Measurements from ENCODE around the gene NUDT21.

DNA sequence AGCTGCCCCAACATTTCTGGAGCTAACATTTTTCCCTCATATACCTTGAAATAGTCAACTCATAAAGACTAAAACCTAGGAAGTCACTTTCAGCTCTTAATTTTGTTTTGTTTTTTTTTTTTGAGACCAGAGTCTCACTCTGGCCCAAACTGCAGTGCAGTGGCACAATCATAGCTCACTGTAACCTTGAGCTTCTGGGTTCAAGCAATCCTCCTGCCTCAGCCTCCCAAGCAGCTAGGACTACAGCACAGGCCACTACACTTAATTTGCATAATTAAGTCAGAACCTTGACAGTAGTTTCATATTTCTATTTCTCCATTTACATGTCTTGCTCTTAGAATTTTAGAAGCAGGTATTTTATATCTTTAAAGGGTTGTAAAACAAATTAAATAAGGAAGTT is 30.5 kb downstream of the NUDT21 start:
- TF ChIP-seq, protein P1, sequence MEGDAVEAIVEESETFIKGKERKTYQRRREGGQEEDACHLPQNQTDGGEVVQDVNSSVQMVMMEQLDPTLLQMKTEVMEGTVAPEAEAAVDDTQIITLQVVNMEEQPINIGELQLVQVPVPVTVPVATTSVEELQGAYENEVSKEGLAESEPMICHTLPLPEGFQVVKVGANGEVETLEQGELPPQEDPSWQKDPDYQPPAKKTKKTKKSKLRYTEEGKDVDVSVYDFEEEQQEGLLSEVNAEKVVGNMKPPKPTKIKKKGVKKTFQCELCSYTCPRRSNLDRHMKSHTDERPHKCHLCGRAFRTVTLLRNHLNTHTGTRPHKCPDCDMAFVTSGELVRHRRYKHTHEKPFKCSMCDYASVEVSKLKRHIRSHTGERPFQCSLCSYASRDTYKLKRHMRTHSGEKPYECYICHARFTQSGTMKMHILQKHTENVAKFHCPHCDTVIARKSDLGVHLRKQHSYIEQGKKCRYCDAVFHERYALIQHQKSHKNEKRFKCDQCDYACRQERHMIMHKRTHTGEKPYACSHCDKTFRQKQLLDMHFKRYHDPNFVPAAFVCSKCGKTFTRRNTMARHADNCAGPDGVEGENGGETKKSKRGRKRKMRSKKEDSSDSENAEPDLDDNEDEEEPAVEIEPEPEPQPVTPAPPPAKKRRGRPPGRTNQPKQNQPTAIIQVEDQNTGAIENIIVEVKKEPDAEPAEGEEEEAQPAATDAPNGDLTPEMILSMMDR (IDR thresholded peaks at IDR 0.05), result no peak
- no peak for TF ChIP-seq POLR2AphosphoS5 (IDR thresholded peaks at IDR 0.05; ENCODE audit: insufficient read depth in 1 of 2, low read depth in 1 of 2)
- no peak for TF ChIP-seq POLR2A (IDR thresholded peaks at IDR 0.05)

All from vagina (tissue), 2 donors.